Osteoblast (primary cell): ENCODE results near the gene UGT2B17. TPM values are rescaled to one million over a fixed set of nuclear protein-coding genes. Genes with fewer than 3 reads are reported as not detected.
"Not testable (repeated sequence)": the region's sequence is repeated elsewhere in the genome, so short reads cannot be mapped to it uniquely, and the experiment has no call there.

Source experiments
- DNase-seq: peaks from one replicate; pipeline ENCODE4 v3.0.0; 2011; ENCODE audit warnings: low spot score, mixed read lengths; ENCODE audit not compliant: insufficient read length; ENCODE audit errors: missing footprints
- H2AFZ ChIP-seq: 2 replicates; pipeline ENCODE4 v1.6.0; 2011; ENCODE audit warnings: mild to moderate bottlenecking, low read length
- H3K27ac ChIP-seq: 2 replicates; pipeline ENCODE4 v1.5.1; 2011; ENCODE audit warnings: mild to moderate bottlenecking, low read depth, low read length, moderate library complexity
- H3K27me3 ChIP-seq: 2 replicates; pipeline ENCODE4 v1.6.0; 2012; ENCODE audit warnings: mild to moderate bottlenecking, control low read depth, inconsistent platforms, low read length, moderate library complexity; ENCODE audit not compliant: insufficient read depth
- H3K36me3 ChIP-seq: 2 replicates; pipeline ENCODE4 v1.5.1; 2011; ENCODE audit warnings: mild to moderate bottlenecking, low read length, control low read depth, moderate library complexity; ENCODE audit not compliant: insufficient read depth
- H3K4me1 ChIP-seq: 2 replicates; pipeline ENCODE4 v1.5.1; 2011; ENCODE audit warnings: mild to moderate bottlenecking, low read length, control low read depth, moderate library complexity; ENCODE audit not compliant: insufficient read depth
- H3K4me2 ChIP-seq: 2 replicates; pipeline ENCODE4 v1.6.0; 2011; ENCODE audit warnings: mild to moderate bottlenecking, low read length; ENCODE audit not compliant: insufficient read depth
- H3K4me3 ChIP-seq: fragments of 200-600 bp; sonication (generic); 3 replicates; pipeline ENCODE4 v1.5.1; 2012; ENCODE audit warnings: mild to moderate bottlenecking, low read length, inconsistent platforms; ENCODE audit not compliant: insufficient read depth
- H3K79me2 ChIP-seq: 2 replicates; pipeline ENCODE4 v1.6.0; 2012; ENCODE audit warnings: mild to moderate bottlenecking, low read length, control low read depth, inconsistent platforms; ENCODE audit not compliant: insufficient read depth
- H3K9me3 ChIP-seq: 2 replicates; pipeline ENCODE4 v1.5.1; 2011; ENCODE audit warnings: low read depth, low read length, control low read depth
- H4K20me1 ChIP-seq: 2 replicates; pipeline ENCODE4 v1.6.0; 2012; ENCODE audit warnings: mild to moderate bottlenecking, low read length, control low read depth; ENCODE audit not compliant: insufficient read depth
- total RNA-seq: library from RNA; depleted of rRNA; stranded (reverse); fragments of >200 nt; gene quantifications from 2 replicates; pipeline ENCODE4 v1.2.3, GENCODE V29; 2012

Gene UGT2B17
- total RNA-seq, 1 donor: not detected

DNA sequence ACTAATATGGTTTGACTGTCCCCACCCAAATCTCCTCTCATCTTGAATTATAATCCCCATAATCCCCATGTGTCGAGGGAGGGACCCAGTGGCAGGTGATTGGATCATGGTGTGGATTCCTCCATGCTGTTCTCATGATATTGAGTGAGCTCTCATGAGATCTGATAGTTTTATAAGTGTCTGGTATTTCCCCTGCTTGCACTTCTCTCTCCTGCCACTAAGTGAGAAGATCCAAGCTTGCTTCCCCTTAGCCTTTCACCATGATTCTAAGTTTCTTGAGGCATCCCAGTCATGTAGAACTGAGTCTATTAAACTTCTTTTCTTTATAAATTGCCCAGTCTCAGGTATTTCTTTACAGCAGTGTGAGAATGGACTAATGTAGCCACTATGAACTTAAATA lies 9.8 kb downstream of the UGT2B17 start:
- not testable (repeated sequence) for H3K4me1 ChIP-seq, H3K4me3 ChIP-seq, H2AFZ ChIP-seq, H3K27ac ChIP-seq, DNase-seq, H3K79me2 ChIP-seq, H4K20me1 ChIP-seq, H3K9me3 ChIP-seq, H3K4me2 ChIP-seq, H3K27me3 ChIP-seq, H3K36me3 ChIP-seq

DNA sequence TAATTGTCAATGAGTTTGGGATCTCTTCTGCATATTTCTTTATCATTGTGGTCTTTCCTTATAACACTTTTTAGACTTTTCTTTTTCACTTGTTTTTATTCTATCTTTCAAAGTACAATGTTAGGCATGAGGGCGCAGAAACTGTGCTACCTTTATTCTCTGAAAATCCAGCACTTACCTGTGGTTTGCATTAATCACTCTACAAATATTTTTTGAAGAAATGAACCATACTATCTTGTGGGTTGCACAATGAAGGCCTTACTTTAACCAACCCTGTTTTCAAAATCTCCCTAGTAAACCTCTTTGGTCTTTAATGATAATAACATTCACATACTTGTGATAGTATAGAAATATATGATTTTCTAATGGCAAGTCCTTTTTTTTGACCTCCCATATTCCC lies 11.0 kb downstream of the UGT2B17 start:
- DNase-seq, H3K27me3 ChIP-seq: not testable (repeated sequence)

DNA sequence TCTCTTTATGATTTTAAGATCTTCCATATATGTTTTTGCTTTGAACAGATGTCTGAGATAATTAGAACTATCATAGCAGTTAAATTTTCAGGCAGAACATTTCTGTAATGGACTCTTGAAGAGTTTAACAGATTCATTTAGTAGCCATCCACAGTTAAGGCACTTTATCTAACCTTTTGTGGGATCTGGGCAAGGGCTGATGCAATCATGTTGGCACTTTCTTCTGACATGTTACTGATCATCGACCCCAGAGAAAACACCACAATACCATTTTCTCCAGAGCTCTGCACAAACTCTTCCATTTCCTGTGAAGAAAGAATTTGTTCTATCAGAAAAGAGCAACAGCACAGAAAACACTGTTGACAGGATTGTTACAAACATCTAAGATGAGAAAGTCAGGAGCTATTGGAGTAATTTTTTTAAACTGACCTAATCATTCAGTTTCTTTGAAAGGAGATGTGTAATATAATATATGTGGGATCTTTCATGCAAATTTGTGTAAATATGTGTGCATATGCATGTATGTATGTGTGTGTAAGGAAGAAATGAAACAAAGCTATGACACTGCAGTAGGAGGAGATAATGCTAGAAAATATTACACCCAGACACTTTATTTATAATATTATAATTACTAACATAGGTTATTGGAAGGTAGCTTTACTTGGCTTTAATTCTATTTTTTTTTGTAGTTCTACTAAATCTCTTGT lies 15.6 kb downstream of the UGT2B17 start:
- not testable (repeated sequence) for H3K79me2 ChIP-seq, DNase-seq, H4K20me1 ChIP-seq, H2AFZ ChIP-seq, H3K4me1 ChIP-seq, H3K4me2 ChIP-seq, H3K27me3 ChIP-seq, H3K36me3 ChIP-seq, H3K27ac ChIP-seq, H3K9me3 ChIP-seq, H3K4me3 ChIP-seq

More for the DNA sequence above, 11.0 kb downstream of the UGT2B17 start:
- not testable (repeated sequence) for H3K36me3 ChIP-seq, H3K27ac ChIP-seq, H2AFZ ChIP-seq, H3K4me1 ChIP-seq, H3K9me3 ChIP-seq, H3K79me2 ChIP-seq, H3K4me3 ChIP-seq, H3K4me2 ChIP-seq, H4K20me1 ChIP-seq

DNA sequence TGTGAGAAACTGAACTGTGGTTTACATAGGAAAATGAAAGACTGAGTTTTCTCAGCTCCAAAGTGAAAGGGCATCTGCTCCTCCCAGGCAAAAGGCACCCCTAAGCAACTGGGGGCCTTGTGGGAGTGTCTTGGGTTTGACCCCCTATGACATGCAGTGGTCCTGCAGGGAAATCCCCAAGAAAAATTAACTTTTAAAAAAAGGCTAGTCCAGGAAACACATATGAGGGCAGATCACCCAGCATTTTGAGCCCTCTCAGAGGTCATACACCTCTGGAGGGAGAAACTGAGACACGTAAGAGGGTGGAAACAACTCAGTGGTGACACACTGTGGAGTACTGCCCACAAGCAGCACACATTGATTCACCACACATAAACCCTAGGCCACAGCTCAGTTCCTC lies 22.3 kb downstream of the UGT2B17 start:
- not testable (repeated sequence) for H3K9me3 ChIP-seq, H3K27me3 ChIP-seq, H3K27ac ChIP-seq, H3K36me3 ChIP-seq, H4K20me1 ChIP-seq, H3K4me3 ChIP-seq, DNase-seq, H2AFZ ChIP-seq, H3K4me2 ChIP-seq, H3K79me2 ChIP-seq, H3K4me1 ChIP-seq

DNA sequence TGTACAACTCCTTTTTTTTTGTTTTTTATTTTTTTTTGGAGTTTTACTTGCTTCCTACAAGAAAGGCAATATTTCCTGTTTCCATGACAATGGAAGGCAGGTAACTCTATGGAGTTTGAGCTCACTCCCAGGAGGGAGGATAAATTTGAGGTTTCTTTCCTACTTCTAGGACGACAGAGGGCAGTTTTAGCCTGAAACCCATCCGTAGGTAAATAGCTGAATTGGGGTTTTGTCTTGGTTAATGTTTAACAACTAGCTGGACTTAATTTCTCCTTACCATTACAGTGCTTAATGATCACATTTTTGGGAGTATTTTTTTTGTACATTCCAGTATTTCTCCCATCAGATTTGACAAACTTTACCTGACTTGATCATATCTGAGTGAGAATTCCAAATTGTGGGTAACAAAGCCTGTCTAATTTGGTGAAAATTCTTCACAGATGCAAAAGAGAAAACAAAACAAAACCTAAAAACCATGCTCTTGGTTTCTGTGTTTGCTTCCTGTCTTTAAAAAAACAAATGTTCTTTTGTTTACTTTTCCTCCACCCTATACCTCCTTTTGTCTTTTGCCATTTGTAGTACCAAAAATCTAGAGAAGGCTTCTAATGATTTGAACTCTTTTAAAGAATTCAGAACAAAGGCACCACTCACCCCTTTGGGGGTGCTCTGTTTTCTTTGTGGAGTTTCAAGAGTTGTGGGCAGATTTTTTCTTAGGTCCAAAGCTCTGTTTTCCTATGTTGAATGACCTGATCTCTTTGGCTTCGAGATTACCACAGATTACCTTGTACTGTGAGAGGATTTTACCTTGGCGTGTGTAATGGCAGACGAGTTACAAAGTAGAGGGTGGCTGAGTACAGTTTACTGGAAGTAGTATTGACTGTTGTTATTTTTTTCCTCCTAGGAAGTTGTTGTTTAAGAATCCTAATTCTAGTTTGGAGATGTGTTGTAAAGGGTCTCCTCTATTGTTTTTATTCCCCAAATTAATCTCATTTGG lies 23.0 kb downstream of the UGT2B17 start:
- not testable (repeated sequence) for H3K4me2 ChIP-seq, H4K20me1 ChIP-seq, H3K4me3 ChIP-seq, H3K36me3 ChIP-seq, DNase-seq, H3K27ac ChIP-seq, H2AFZ ChIP-seq, H3K27me3 ChIP-seq, H3K79me2 ChIP-seq, H3K9me3 ChIP-seq, H3K4me1 ChIP-seq

DNA sequence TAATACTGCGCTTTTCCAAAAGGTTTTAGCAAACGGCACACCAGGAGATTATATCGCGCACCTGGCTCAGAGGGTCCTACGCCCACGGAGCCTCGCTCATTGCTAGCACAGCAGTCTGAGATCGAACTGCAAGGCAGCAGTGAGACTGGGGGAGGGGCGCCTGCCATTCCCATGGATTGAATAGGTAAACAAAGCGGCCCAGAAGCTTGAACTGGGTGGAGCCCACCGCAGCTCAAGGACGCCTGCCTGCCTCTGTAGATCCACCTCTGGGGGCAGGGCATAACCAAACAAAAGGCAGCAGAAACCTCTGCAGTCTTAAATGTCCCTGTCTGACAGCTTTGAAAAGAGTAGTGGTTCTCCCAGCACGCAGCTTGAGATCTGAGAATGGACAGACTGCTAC lies 33.4 kb downstream of the UGT2B17 start:
- H3K4me3 ChIP-seq, H3K4me2 ChIP-seq, H2AFZ ChIP-seq, H3K36me3 ChIP-seq, H4K20me1 ChIP-seq, H3K27me3 ChIP-seq, H3K9me3 ChIP-seq, H3K27ac ChIP-seq, H3K79me2 ChIP-seq, DNase-seq, H3K4me1 ChIP-seq: not testable (repeated sequence)
